Kidney (tissue), 14 donors: Measurements from ENCODE around the gene KATNAL1. TPM values are rescaled to one million over a fixed set of nuclear protein-coding genes. Genes with fewer than 3 reads are reported as not detected.
"Not testable (repeated sequence)": the region's sequence is repeated elsewhere in the genome, so short reads cannot be mapped to it uniquely, and the experiment has no call there.

Source experiments
- DNase-seq, 5 donors: peaks; one replicate each; pipeline ENCODE4 v3.0.0-alpha.2; 2013 to 2020
- FAIRE-seq: peaks from 2 replicates; lab custom pipeline; 2012; peaks lifted over from hg19 to GRCh38; lab: Jason Lieb, UNC
- H3K27ac ChIP-seq, 2 donors: one replicate each; pipeline ENCODE4 v1.7.0; 2013; ENCODE audit warnings: low read depth in 2 of 2, low read length in 2 of 2, inconsistent platforms in 1 of 2
- H3K27me3 ChIP-seq: one replicate; pipeline ENCODE4 v1.7.1; 2013; ENCODE audit warnings: low read length, inconsistent platforms; ENCODE audit not compliant: control insufficient read depth, insufficient read depth
- H3K36me3 ChIP-seq, 3 donors: one replicate each; pipeline versions ENCODE4 v1.7.0 to v1.7.1; 2013; ENCODE audit warnings: low read length in 3 of 3, control low read depth in 1 of 3, inconsistent platforms in 1 of 3; ENCODE audit not compliant: insufficient read depth in 3 of 3, control insufficient read depth in 2 of 3
- H3K4me1 ChIP-seq, 3 donors: one replicate each; pipeline versions ENCODE4 v1.7.0 to v1.7.1; 2013; ENCODE audit warnings: low read length in 3 of 3, inconsistent platforms in 1 of 3, low read depth in 1 of 3; ENCODE audit not compliant: control insufficient read depth in 2 of 3, insufficient read depth in 2 of 3
- H3K4me3 ChIP-seq, 3 donors: one replicate each; pipeline versions ENCODE4 v1.7.0 to v1.8.1; 2013; ENCODE audit warnings: low read length in 3 of 3, control low read depth in 1 of 3, inconsistent platforms in 1 of 3
- H3K9ac ChIP-seq, 3 donors: one replicate each; pipeline versions ENCODE4 v1.7.0 to v1.7.1; 2013; ENCODE audit warnings: low read length in 3 of 3, control low read depth in 1 of 3, inconsistent platforms in 1 of 3
- H3K9me3 ChIP-seq, 3 donors: one replicate each; pipeline versions ENCODE4 v1.7.0 to v1.7.1; 2013; ENCODE audit warnings: low read length in 3 of 3, control low read depth in 1 of 3, inconsistent platforms in 1 of 3; ENCODE audit not compliant: control insufficient read depth in 2 of 3, insufficient read depth in 1 of 3
- CTCF ChIP-seq: IDR thresholded peaks from 3 replicates; pipeline ENCODE4 v1.5.1; 2012; ENCODE audit warnings: mild to moderate bottlenecking, moderate library complexity, borderline replicate concordance; ENCODE audit not compliant: insufficient read depth; ENCODE audit errors: extremely low read depth
- intact Hi-C: fragments of 100-400 bp; cut with DNase I; formaldehyde crosslinking; loops from one replicate; pipeline ENCODE4 v1.11.1; 2022
- polyA plus RNA-seq: library from polyadenylated mRNA; stranded (reverse); fragments of 350-450 nt; fragmentation: Illumina TruSeq; extraction: RNeasy Lipid Tissue Mini Kit (QIAGEN cat#74804); gene quantifications from one replicate; pipeline ENCODE4 v1.2.3, GENCODE V29; 2014; ENCODE audit warnings: low read depth, low replicate concordance; ENCODE audit not compliant: insufficient read depth
- total RNA-seq: library from RNA; stranded (reverse); fragmentation: NEBNext Ultra II Directional; extraction: Animal tissue kit (Norgen Biotek cat#: 25700); gene quantifications from one replicate; pipeline ENCODE4 v1.2.1, GENCODE V29; 2021
- donor health status: control.
- donor health status: control.
- donor health status: control.
- donor health status: control.
- donor health status: control.
- donor health status: DM: yes; HTN: yes; CAD: no.
- donor health status: Normal renal cell carcinoma (clear cell type).

The KATNAL1 gene
- total and polyA plus RNA-seq, 2 donors from 2014 or later, result 2.5 to 21.8 TPM

- Histone ChIP-seq H3K9ac (no peak overlapping the region), H3K27me3 (no peaks in the 10 kb centered on the region), H3K9me3 (no peaks in the 10 kb centered on the region), H3K4me1 (no peaks in the 10 kb centered on the region), H3K27ac (no peak overlapping the region), H3K4me3 (no peak overlapping the region), H3K36me3 (no peaks in the 10 kb centered on the region)
- DNase-seq (no peak), FAIRE-seq (no peak)
- no peak for TF ChIP-seq CTCF
- intact Hi-C loops, result no loop called here
Measured at GRCh38 chr13:30294004-30294403, 13.3 kb downstream of the KATNAL1 start.

GRCh38 chr13:30292325-30292724, 15.0 kb downstream of the KATNAL1 start:
- TF ChIP-seq CTCF, result no peak
- intact Hi-C loops, result no loop called here
- Histone ChIP-seq H3K27ac (no peak overlapping the region), H3K9me3 (no peaks in the 10 kb centered on the region), H3K4me3 (no peak overlapping the region), H3K9ac (no peak overlapping the region), H3K36me3 (no peaks in the 10 kb centered on the region), H3K4me1 (no peaks in the 10 kb centered on the region), H3K27me3 (no peaks in the 10 kb centered on the region)
- no peak for FAIRE-seq
- no peak for DNase-seq

GRCh38 chr13:30290812-30291436, 16.4 kb downstream of the KATNAL1 start:
- Histone ChIP-seq H3K27me3 (no peaks in the 10 kb centered on the region), H3K9ac (no peak overlapping the region), H3K27ac (no peak overlapping the region), H3K9me3 (no peaks in the 10 kb centered on the region), H3K4me1 (no peaks in the 10 kb centered on the region), H3K36me3 (no peaks in the 10 kb centered on the region), H3K4me3 (no peak overlapping the region)
- intact Hi-C loops, result no loop called here
- DNase-seq, result no peak
- TF ChIP-seq CTCF, result no peak
- no peak for FAIRE-seq

GRCh38 chr13:30289533-30289932, 17.8 kb downstream of the KATNAL1 start:
- H3K27me3 ChIP-seq, result no peaks in the 10 kb centered on the region
- intact Hi-C loops, result no loop called here
- no peak for TF ChIP-seq CTCF
- H3K36me3 ChIP-seq, result no peaks in the 10 kb centered on the region
- H3K4me1 ChIP-seq, result no peaks in the 10 kb centered on the region
- no peak overlapping the region for H3K27ac ChIP-seq
- H3K9me3 ChIP-seq, result no peaks in the 10 kb centered on the region
- FAIRE-seq (no peak), DNase-seq (no peak)
- no peak overlapping the region for H3K4me3 ChIP-seq
- no peak overlapping the region for H3K9ac ChIP-seq

GRCh38 chr13:30286059-30286458, 21.3 kb downstream of the KATNAL1 start:
- H3K27ac ChIP-seq, H3K4me3 ChIP-seq, FAIRE-seq, H3K4me1 ChIP-seq, intact Hi-C loops, H3K27me3 ChIP-seq, H3K9me3 ChIP-seq, H3K36me3 ChIP-seq, DNase-seq, H3K9ac ChIP-seq: not testable (repeated sequence)
